ENCODE data around the gene WASF2.

DNA sequence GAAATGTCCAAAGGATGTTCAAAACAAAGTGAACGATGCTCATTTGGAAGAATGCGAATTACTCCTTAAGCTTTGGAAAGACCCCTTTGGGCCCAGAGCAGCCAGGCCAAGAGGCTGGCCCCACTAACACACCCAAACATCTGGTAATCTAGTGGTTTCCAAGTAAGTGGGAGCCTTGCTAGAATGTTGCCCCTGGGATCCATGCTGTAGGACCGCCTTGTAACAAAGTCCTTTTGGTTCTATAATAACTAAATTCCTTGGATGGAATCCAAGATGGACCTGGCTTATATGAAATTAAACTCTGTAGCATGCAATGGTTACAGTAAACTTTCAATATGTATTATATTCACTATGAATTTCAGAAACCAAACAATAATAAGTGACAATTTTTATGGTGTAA, 72.3 kb downstream of the WASF2 start:
- TF ChIP-seq, protein P1, sequence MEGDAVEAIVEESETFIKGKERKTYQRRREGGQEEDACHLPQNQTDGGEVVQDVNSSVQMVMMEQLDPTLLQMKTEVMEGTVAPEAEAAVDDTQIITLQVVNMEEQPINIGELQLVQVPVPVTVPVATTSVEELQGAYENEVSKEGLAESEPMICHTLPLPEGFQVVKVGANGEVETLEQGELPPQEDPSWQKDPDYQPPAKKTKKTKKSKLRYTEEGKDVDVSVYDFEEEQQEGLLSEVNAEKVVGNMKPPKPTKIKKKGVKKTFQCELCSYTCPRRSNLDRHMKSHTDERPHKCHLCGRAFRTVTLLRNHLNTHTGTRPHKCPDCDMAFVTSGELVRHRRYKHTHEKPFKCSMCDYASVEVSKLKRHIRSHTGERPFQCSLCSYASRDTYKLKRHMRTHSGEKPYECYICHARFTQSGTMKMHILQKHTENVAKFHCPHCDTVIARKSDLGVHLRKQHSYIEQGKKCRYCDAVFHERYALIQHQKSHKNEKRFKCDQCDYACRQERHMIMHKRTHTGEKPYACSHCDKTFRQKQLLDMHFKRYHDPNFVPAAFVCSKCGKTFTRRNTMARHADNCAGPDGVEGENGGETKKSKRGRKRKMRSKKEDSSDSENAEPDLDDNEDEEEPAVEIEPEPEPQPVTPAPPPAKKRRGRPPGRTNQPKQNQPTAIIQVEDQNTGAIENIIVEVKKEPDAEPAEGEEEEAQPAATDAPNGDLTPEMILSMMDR (IDR thresholded peaks at IDR 0.05): no peak
- no peak for TF ChIP-seq ZFX (IDR thresholded peaks at IDR 0.05; ENCODE audit: borderline replicate concordance)
